Measurements from ENCODE around the gene THSD7A.

DNA sequence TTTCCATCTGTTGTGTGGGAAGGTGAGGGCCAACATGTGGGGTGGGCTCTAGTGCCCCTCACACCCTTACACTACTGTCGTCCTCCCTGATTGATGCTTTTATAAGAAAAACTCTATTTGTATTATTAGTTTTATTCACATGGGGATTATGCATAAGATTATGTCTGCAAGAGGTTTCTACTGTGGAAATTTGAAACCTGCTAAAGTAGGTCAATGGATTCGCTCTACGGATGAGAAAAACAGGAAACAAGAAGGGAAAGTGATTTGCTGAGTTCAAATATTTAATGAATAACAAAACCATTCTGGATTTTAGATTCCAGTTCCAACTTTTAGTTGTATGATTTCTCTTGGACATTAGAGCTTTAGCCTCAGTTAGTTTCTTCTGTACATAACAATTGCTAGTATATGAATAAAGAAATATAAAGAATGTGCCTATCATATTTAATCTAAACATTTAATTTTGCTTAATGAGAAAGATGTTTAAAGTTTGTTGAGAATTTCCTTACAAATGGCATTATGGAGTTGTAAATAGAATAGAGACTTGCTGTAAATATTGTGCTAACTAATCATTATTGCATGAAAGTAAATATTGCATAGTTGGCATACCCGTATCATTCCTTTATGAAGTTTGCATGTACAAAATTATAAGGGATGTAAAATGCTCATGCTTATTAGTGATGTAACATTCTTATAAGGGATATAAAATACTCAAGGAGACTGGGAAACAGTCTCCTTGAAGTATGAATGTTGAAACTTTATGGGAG is 193.8 kb downstream of the THSD7A start:
- TF ChIP-seq HNF4A (conservative IDR thresholded peaks at IDR 0.05) (no peak), YY1 (IDR thresholded peaks at IDR 0.05) (no peak), EGR1 (IDR thresholded peaks at IDR 0.05; ENCODE audit: low read depth in 2 of 2) (no peak), TAF1 (conservative IDR thresholded peaks at IDR 0.05) (no peak), JUND (IDR thresholded peaks at IDR 0.05) (no peak), RAD21 (IDR thresholded peaks at IDR 0.05) (no peak)
- TF ChIP-seq, protein P1, sequence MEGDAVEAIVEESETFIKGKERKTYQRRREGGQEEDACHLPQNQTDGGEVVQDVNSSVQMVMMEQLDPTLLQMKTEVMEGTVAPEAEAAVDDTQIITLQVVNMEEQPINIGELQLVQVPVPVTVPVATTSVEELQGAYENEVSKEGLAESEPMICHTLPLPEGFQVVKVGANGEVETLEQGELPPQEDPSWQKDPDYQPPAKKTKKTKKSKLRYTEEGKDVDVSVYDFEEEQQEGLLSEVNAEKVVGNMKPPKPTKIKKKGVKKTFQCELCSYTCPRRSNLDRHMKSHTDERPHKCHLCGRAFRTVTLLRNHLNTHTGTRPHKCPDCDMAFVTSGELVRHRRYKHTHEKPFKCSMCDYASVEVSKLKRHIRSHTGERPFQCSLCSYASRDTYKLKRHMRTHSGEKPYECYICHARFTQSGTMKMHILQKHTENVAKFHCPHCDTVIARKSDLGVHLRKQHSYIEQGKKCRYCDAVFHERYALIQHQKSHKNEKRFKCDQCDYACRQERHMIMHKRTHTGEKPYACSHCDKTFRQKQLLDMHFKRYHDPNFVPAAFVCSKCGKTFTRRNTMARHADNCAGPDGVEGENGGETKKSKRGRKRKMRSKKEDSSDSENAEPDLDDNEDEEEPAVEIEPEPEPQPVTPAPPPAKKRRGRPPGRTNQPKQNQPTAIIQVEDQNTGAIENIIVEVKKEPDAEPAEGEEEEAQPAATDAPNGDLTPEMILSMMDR (IDR thresholded peaks at IDR 0.05; ENCODE audit: low read depth, low read length, missing input control), result no peak
- TF ChIP-seq, protein P2, sequence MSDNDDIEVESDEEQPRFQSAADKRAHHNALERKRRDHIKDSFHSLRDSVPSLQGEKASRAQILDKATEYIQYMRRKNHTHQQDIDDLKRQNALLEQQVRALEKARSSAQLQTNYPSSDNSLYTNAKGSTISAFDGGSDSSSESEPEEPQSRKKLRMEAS (IDR thresholded peaks at IDR 0.05), result no peak
- TF ChIP-seq, protein P3, sequence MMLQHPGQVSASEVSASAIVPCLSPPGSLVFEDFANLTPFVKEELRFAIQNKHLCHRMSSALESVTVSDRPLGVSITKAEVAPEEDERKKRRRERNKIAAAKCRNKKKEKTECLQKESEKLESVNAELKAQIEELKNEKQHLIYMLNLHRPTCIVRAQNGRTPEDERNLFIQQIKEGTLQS (IDR thresholded peaks at IDR 0.05), result no peak
- TF ChIP-seq, protein P4, sequence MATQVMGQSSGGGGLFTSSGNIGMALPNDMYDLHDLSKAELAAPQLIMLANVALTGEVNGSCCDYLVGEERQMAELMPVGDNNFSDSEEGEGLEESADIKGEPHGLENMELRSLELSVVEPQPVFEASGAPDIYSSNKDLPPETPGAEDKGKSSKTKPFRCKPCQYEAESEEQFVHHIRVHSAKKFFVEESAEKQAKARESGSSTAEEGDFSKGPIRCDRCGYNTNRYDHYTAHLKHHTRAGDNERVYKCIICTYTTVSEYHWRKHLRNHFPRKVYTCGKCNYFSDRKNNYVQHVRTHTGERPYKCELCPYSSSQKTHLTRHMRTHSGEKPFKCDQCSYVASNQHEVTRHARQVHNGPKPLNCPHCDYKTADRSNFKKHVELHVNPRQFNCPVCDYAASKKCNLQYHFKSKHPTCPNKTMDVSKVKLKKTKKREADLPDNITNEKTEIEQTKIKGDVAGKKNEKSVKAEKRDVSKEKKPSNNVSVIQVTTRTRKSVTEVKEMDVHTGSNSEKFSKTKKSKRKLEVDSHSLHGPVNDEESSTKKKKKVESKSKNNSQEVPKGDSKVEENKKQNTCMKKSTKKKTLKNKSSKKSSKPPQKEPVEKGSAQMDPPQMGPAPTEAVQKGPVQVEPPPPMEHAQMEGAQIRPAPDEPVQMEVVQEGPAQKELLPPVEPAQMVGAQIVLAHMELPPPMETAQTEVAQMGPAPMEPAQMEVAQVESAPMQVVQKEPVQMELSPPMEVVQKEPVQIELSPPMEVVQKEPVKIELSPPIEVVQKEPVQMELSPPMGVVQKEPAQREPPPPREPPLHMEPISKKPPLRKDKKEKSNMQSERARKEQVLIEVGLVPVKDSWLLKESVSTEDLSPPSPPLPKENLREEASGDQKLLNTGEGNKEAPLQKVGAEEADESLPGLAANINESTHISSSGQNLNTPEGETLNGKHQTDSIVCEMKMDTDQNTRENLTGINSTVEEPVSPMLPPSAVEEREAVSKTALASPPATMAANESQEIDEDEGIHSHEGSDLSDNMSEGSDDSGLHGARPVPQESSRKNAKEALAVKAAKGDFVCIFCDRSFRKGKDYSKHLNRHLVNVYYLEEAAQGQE (IDR thresholded peaks at IDR 0.05), result no peak

All from liver (tissue), 3 donors.